Fibroblast of skin of abdomen (primary cell): ENCODE measurements around the gene RARB.
A peak's percentile ranks its signal among the peaks of the same experiment; 100 is the strongest.

Experiments used
- DNase-seq: peaks from one replicate; pipeline ENCODE4 v3.0.0-alpha.2; 2013

RARB gene

GRCh38 chr3:25472731-25473130 lies 44.7 kb downstream of the RARB start:
- peak; percentile 55 for DNase-seq

- DNase-seq = no peak
These were observed 45.2 kb downstream of the RARB start for GRCh38 chr3:25473246-25473645.

- DNase-seq = no peak
These were observed 46.0 kb downstream of the RARB start for GRCh38 chr3:25474052-25474451.

GRCh38 chr3:25476639-25477038 lies 48.6 kb downstream of the RARB start:
- no peak for DNase-seq

GRCh38 chr3:25478211-25478757 lies 50.2 kb downstream of the RARB start:
- no peak for DNase-seq

GRCh38 chr3:25478964-25479726 lies 51.1 kb downstream of the RARB start:
- peak; percentile 62 for DNase-seq

- DNase-seq = no peak
These were observed 51.6 kb downstream of the RARB start for GRCh38 chr3:25479727-25480010.

GRCh38 chr3:25480811-25481210 lies 52.7 kb downstream of the RARB start:
- DNase-seq = peak; percentile 34

GRCh38 chr3:25481386-25481785 lies 53.3 kb downstream of the RARB start:
- DNase-seq = no peak

GRCh38 chr3:25483456-25483855 lies 55.4 kb downstream of the RARB start:
- DNase-seq = no peak

- DNase-seq = no peak
These were observed 57.6 kb downstream of the RARB start for GRCh38 chr3:25485673-25486072.

GRCh38 chr3:25486932-25487331 lies 58.9 kb downstream of the RARB start:
- no peak for DNase-seq

- no peak for DNase-seq
These were observed 62.0 kb downstream of the RARB start for GRCh38 chr3:25489858-25490593.

- no peak for DNase-seq
These were observed 65.2 kb downstream of the RARB start for GRCh38 chr3:25493246-25493645.

- DNase-seq = peak; percentile 96
These were observed 65.7 kb downstream of the RARB start for GRCh38 chr3:25493786-25494185.

GRCh38 chr3:25495304-25495703 lies 67.2 kb downstream of the RARB start:
- no peak for DNase-seq

- DNase-seq = no peak
These were observed 67.7 kb downstream of the RARB start for GRCh38 chr3:25495726-25496253.

- no peak for DNase-seq
These were observed 69.0 kb downstream of the RARB start for GRCh38 chr3:25497096-25497495.

- DNase-seq = no peak
These were observed 72.7 kb downstream of the RARB start for GRCh38 chr3:25500706-25501210.

- no peak for DNase-seq
These were observed 74.2 kb downstream of the RARB start for GRCh38 chr3:25502233-25502632.

- peak; percentile 40 for DNase-seq
These were observed 75.8 kb downstream of the RARB start for GRCh38 chr3:25503898-25504301.

GRCh38 chr3:25505581-25505980 lies 77.5 kb downstream of the RARB start:
- DNase-seq = no peak

- DNase-seq = no peak
These were observed 79.7 kb downstream of the RARB start for GRCh38 chr3:25507811-25508210.

- DNase-seq = no peak
These were observed 80.4 kb downstream of the RARB start for GRCh38 chr3:25508433-25508832.
